Stomach (tissue), 9 donors: Measurements from ENCODE around the gene AMOTL2. TPM values are rescaled to one million over a fixed set of nuclear protein-coding genes. Genes with fewer than 3 reads are reported as not detected.

Source experiments
- DNase-seq, 2 donors: peaks; one replicate each; pipeline versions ENCODE4 v3.0.0 to v3.0.0-alpha.2; 2013 to 2019
- H3K27ac ChIP-seq, 5 donors: fragments of 200-600 bp in 4 of 5; sonication (generic) in 4 of 5; one replicate each; pipeline ENCODE4 v1.5.1; 2013 to 2019; ENCODE audit warnings: mild to moderate bottlenecking in 1 of 5, moderate library complexity in 1 of 5
- H3K27me3 ChIP-seq, 3 donors: fragments of 200-600 bp; sonication (generic); one replicate each; pipeline ENCODE4 v1.5.1; 2017 to 2019; ENCODE audit warnings: mixed run types in 1 of 3
- H3K36me3 ChIP-seq, 4 donors: fragments of 200-600 bp; sonication (generic); 1 replicate in 3 of 4; 2 replicates in 1 of 4; pipeline ENCODE4 v1.5.1; 2016 to 2019
- H3K4me1 ChIP-seq, 4 donors: fragments of 200-600 bp; sonication (generic); one replicate each; pipeline ENCODE4 v1.5.1; 2016 to 2019
- H3K4me3 ChIP-seq, 4 donors: fragments of 200-600 bp; sonication (generic) in 3 of 4; one replicate each; pipeline ENCODE4 v1.5.1; 2016 to 2019; ENCODE audit warnings: mild to moderate bottlenecking in 1 of 4
- H3K9me3 ChIP-seq, 4 donors: fragments of 200-600 bp; sonication (generic); one replicate each; pipeline ENCODE4 v1.5.1; 2016 to 2019
- CTCF ChIP-seq, 7 experiments: fragments of 450-650 bp in 4 of 7; fragments of 200-600 bp in 3 of 7; sonication (generic) in 3 of 7; IDR thresholded peaks; one replicate each; pipeline ENCODE4 v1.5.1; 2016 to 2019; ENCODE audit warnings: antibody characterized with exemption in 7 of 7, control low read depth in 2 of 7, mild to moderate bottlenecking in 1 of 7
- EP300 ChIP-seq: sonication (generic); formaldehyde crosslinking; IDR thresholded peaks from one replicate; pipeline ENCODE4 v1.6.1; 2017; ENCODE audit warnings: antibody characterized with exemption
- POLR2A ChIP-seq, 4 donors: fragments of 450-650 bp; IDR thresholded peaks; one replicate each; pipeline ENCODE4 v1.6.1; 2016; ENCODE audit warnings: antibody characterized with exemption in 4 of 4, control low read depth in 2 of 4, mild to moderate bottlenecking in 1 of 4, moderate library complexity in 1 of 4
- POLR2AphosphoS5 ChIP-seq, 3 donors: sonication (generic); formaldehyde crosslinking; IDR thresholded peaks; one replicate each; pipeline ENCODE4 v1.6.1; 2016; ENCODE audit warnings: antibody characterized with exemption in 3 of 3
- WGBS, 5 donors: extraction: QIAGEN DNeasy Blood & Tissue Kit in 3 of 5; methylation state at CpG; one replicate each; pipeline versions ENCODE4 v1.1.5 to v1.1.7; 2013 to 2018; 5-methylcytosine and 5-hydroxymethylcytosine counted together
- intact Hi-C: fragments of 100-400 bp; cut with DNase I; formaldehyde crosslinking; loops from one replicate; pipeline ENCODE4 v1.15.1; 2023; ENCODE audit warnings: low total_unique reads
- polyA plus RNA-seq, 3 donors: library from polyadenylated mRNA; stranded (reverse); fragments of 200-250 nt; gene quantifications; one replicate each; pipeline ENCODE4 v1.2.3, GENCODE V29; 2013
- total RNA-seq, 5 donors: library from RNA; depleted of rRNA; stranded (reverse); fragments of >200 nt; gene quantifications; one replicate each; pipeline versions ENCODE4 v1.1.0 to v1.2.3, GENCODE V29; 2014 to 2016
- donor health status: healthy with polysubstance abuse.
- donor health status: Bipolar disorder and iron deficiency.
- donor health status: healthy.

Gene AMOTL2
- total and polyA plus RNA-seq, 8 donors, result 10.6 to 782 (median 37.0) TPM

GRCh38 chr3:134364936-134365765 is 9.1 kb downstream of the AMOTL2 start:
- peak overlapping the region; percentile 89 to 100 (median 98) for H3K27ac ChIP-seq
- TF ChIP-seq POLR2AphosphoS5 (IDR thresholded peaks at IDR 0.05) (no peak), POLR2A (IDR thresholded peaks at IDR 0.05) (no peak), CTCF (IDR thresholded peaks at IDR 0.05) (no peak), EP300 (no peak)
- intact Hi-C loops, result loop anchor here (5.0 kb wide), 1 partner anchor 48 kb away; no protein-coding TSS in a partner anchor
- peak overlapping the region in 1 of 4 donors; percentile 38 for H3K4me3 ChIP-seq
- H3K27me3 ChIP-seq, result no peaks in the 10 kb centered on the region
- H3K36me3 ChIP-seq, result peaks cover 70 to 89% (median 87%) of the 10 kb centered on the region in 4 donors
- no peak for DNase-seq
- WGBS, 5 donors, result 40 to 52% (median 47%) methylated on average over 8 of the region's 8 CpGs
- no peaks in the 10 kb centered on the region for H3K9me3 ChIP-seq
- peaks cover 91 to 100% (median 98%) of the 10 kb centered on the region in 4 donors for H3K4me1 ChIP-seq

GRCh38 chr3:134364061-134364935 is 9.9 kb downstream of the AMOTL2 start:
- peaks cover 70 to 89% (median 87%) of the 10 kb centered on the region in 4 donors for H3K36me3 ChIP-seq
- H3K4me3 ChIP-seq, result peak overlapping the region; percentile 21 to 38 (median 28)
- H3K9me3 ChIP-seq, result no peaks in the 10 kb centered on the region
- peak overlapping the region; percentile 89 to 100 (median 98) for H3K27ac ChIP-seq
- peaks cover 92 to 100% (median 98%) of the 10 kb centered on the region in 4 donors for H3K4me1 ChIP-seq
- H3K27me3 ChIP-seq, result no peaks in the 10 kb centered on the region
- intact Hi-C loops, result loop anchor here (5.0 kb wide), 1 partner anchor 47 kb away; no protein-coding TSS in a partner anchor
- 0 to 4% (median 2%) methylated on average over 25 to 37 of the region's 37 CpGs for WGBS, 5 donors
- peak; percentile 94 to 97 for DNase-seq
- TF ChIP-seq CTCF (IDR thresholded peaks at IDR 0.05) (no peak), POLR2AphosphoS5 (IDR thresholded peaks at IDR 0.05) (peak; percentile 50 to 68 (median 50)), POLR2A (IDR thresholded peaks at IDR 0.05) (no peak), EP300 (peak; percentile 8)

GRCh38 chr3:134363381-134363755 is 10.9 kb downstream of the AMOTL2 start:
- TF ChIP-seq EP300 (no peak), CTCF (IDR thresholded peaks at IDR 0.05) (no peak), POLR2AphosphoS5 (IDR thresholded peaks at IDR 0.05) (no peak), POLR2A (IDR thresholded peaks at IDR 0.05) (no peak)
- DNase-seq, result no peak
- H3K9me3 ChIP-seq, result no peaks in the 10 kb centered on the region
- H3K36me3 ChIP-seq, result peaks cover 74 to 89% (median 87%) of the 10 kb centered on the region in 4 donors
- H3K4me1 ChIP-seq, result peaks cover 92 to 100% (median 98%) of the 10 kb centered on the region in 4 donors
- no peaks in the 10 kb centered on the region for H3K27me3 ChIP-seq
- peak overlapping the region; percentile 81 to 100 (median 98) for H3K27ac ChIP-seq
- intact Hi-C loops, result loop anchor here (5.0 kb wide), 1 partner anchor 46 kb away; no protein-coding TSS in a partner anchor
- peak overlapping the region in 3 of 4 donors; percentile 21 to 38 (median 30) for H3K4me3 ChIP-seq
- WGBS, 5 donors, result 50 to 63% (median 58%) methylated on average over 3 of the region's 3 CpGs
